GM23248 (cell line): ENCODE results near the gene DGKI.

Experiments used
- EZH2 ChIP-seq: fragments of 200-600 bp; sonication (generic); IDR thresholded peaks from 2 replicates; pipeline ENCODE4 v1.6.1; 2018; ENCODE audit warnings: antibody characterized with exemption, mild to moderate bottlenecking; ENCODE audit not compliant: insufficient read depth, poor library complexity, severe bottlenecking
- EZH2phosphoT487 ChIP-seq: fragments of 200-600 bp; sonication (generic); IDR thresholded peaks from 2 replicates; pipeline ENCODE4 v1.6.1; 2018; ENCODE audit warnings: antibody characterized with exemption, moderate library complexity, mild to moderate bottlenecking, low read depth; ENCODE audit not compliant: insufficient read depth

GRCh38 chr7:137656850-137657232 is 189.9 kb downstream of the DGKI start:
- TF ChIP-seq EZH2 (no peak), EZH2phosphoT487 (no peak)
